ENCODE measurements around the gene CSNK2A2. TPM values are rescaled to one million over a fixed set of nuclear protein-coding genes. Genes with fewer than 3 reads are reported as not detected.

The CSNK2A2 gene
- polyA plus RNA-seq (2013, experiment 1 of 2; ENCODE audit: insufficient read length): 56.4 TPM
- polyA plus RNA-seq (2013, experiment 2 of 2; ENCODE audit: insufficient read length): 55.2 TPM

DNA sequence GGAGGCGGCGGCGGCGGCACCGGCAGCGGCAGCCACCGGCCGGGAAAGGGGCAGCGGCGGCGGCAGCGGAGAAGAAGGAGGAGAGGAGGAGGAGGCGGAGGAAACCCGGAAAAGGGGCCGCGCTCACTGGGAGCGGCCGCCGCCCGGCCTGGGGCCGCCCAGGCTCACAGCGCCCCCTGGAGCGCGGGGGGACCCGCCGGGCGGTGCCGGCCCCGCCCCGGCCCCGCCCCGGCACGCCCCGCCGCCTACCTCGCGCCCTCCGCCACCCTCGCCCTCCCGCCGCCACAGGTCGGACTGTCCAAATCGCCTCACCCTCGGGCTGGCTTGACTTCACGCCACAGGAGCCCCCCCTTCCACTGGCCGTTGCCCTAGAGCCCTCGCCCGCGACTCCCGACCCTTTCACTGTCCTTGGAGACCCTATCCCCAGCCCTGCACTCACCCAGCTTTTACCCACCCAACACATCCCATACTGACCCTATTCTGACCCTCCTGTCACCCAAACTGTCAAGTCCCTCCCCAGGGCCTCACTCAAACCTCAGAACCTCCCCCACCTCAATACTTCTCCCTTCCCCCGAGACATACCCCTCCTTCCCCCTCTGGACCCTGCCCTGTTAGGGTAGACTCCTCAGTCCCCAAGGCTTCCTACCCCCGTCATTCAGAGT is at the start of gene CSNK2A2:
TSS of gene CSNK2A2 (minus strand) at position 85 of the 662 bp plus-strand sequence. CDS start 370 bp downstream, outside the sequence.
- DNase-seq: peak; percentile 71

DNA sequence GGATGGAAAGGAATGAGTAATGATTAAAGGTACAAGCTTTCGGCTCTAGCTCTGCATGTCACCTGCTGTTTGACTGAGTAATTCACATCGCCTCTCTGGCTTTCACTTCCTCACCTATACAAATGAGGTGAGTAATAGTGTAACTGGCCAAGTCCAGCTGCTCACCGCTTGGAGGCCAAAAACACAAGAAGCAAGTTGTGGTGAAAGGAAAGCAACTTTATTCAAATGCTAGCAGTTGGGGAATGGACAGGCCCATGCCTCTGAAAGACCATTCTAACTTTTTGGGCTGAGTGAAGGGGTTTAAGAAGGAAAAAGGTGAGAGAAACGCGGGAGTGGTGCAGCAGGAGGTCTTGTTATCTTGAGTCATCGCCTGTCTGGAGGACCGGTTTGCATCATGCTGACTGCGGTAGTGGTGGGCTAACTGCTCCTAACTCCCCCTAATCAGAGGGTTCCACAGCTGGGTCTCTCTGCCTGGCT is 45.7 kb upstream of the CSNK2A2 start:
- no peak for DNase-seq

DNA sequence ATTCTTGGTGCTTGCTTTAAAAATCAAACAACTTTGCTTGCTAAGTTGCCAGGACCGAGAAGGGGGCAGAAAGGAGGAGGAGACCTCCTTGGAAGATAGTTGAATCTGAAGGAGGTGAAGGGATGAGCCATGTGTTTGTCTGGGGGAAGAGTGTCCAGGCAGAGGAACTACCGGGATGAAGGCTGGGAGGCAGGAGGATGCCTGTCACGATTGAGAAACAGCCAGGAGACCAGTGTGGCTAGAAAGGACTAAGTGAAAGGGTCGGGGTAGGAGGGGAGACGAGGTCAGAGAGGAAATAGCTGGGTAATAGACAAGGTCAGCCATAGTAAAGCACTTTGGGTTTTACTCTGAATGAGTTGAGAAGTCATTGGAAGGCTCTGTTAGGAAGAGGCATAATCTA is 38.9 kb upstream of the CSNK2A2 start:
- DNase-seq: no peak

DNA sequence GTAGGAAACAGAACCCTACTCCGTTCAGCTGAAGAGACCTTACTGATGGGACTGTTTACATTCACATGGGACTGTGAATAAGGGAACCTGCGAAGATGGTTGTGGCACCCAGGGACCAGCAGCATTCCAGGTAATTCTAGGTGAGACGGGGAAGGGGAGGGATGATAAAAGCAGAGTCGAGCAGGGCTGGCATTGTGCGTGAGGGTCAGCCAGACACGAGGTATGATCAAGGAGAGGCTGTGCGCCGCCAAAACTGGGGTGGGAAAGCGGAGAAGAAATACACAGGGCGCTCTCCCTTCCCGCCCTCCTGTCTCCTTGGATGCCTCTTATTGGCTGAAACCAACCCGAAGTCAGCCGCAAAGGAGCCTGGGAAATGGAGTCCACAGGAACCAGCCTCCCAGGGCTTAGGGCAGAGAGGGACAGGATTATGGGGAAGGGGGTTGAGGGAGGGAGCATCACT is 38.4 kb upstream of the CSNK2A2 start:
- DNase-seq: peak; percentile 56

DNA sequence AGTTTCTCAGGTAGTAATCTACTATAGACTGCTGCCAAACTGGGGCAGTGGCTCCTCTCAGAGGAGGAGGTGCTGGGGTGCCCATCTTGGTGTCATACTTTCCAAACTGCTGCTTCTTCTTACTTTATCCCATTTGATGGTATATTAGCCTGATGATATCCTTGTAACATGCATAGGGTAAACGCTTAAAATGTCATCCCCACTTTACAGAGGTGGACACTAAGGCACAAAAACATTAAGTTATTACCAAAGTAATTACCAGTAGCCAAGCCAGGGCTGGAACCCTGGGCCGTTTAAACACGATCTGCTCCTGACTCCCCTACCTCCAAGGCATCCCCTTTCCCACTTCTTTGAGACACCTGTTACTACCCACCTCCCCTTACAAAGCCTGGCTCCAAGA is 37.8 kb upstream of the CSNK2A2 start:
- DNase-seq: no peak

DNA sequence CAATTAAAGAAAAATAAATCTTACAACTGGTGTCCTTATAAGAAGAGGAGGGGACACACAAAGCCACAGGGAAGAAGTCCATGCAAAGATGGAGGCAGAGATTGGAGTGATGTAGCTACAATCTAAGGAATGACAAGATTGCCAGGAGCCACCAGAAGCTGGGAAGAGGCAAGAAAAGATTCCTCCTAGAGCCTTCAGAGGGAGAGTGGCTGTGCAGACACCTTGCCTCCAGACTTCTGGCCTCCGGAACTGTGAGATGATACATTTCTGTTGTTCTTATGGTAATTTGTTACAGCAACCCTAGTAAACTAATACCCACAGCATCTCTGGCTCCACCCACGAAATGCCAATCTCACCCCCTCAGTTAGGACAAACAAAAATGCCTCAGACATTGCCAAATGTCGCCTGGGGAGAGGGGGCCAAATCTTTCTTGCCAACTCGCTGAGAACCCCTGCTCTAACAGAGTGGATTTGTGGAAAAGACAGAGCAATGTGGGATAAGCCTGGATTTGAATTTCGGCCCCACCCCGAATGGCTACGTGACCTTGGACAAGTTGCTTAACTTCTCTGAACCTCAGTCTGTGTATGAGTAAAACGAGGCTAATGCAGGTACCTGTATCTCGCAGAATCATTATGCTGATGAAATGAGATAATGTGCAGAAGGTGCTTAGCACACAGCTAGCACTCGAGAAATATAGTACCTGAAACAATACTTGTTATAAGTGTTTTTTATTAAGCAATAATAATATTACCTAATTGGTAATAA is 37.1 kb upstream of the CSNK2A2 start:
- no peak for DNase-seq

DNA sequence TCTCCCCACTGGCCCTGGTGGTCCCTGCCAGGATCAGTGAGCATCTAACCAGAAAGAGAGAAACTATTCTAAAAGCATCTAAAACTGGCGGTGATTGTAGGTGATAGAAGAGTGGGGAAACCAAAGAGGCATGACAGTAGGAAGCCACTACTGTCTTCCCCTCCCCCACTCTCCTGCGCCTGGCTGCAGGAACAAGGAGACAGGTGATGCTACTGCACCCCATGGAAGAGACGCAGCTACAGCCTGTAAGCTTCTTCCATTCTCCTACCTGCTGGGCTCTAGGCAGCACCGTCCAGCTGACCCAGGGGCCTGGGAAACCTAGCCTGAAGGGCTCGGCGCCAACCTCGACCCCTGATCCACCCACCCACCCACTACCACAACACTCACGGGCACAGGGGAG is 32.4 kb upstream of the CSNK2A2 start:
- DNase-seq: no peak

DNA sequence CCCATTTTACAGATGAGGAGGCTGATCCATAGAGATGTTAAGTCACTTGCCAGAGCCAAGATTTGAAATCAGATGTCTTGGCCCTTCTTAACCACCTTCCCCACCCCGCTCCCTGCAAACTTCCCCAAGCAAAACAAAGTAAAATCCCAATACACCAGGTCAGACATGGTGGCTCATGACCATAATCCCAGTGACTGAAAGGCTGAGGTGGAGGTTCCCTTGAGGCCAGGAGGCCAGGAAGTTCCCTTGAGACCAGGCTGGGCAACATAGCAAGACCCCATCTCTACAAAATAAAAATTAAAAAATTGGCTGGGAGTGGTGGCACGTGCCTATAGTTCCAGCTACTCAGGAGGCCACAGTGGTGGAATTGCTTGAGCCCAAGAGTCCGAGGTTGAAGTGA is 28.9 kb upstream of the CSNK2A2 start:
- DNase-seq: no peak

DNA sequence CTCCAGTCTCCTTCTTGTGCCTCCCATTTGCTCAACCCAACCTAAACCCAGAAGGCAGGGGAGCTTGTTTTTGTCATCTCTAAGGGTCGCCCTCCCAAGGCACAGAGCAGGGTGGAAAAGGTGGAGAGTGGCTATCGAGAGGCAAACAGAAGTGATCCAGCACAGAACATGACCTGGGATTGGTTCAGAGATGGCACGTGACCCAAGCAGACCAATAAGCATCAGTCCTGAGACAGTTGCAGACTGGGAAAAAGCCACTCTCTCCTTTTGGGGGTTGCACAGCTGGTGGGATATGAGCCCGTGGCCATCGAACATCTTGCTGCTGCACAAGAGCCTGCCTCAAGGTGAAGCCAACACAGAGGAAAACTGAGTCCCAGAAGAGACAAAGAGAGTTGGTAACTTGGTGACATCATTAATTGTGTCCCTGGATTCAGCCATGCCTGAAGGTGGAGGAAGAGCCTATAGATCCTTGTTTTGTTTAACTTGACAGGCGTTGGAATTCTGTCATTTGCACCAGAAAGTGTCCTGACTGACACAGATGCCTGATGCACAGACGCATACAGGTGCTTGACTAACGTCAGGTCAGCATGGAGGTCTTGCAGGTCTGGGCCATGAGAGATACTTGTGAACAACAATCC is 28.2 kb upstream of the CSNK2A2 start:
- DNase-seq: no peak

DNA sequence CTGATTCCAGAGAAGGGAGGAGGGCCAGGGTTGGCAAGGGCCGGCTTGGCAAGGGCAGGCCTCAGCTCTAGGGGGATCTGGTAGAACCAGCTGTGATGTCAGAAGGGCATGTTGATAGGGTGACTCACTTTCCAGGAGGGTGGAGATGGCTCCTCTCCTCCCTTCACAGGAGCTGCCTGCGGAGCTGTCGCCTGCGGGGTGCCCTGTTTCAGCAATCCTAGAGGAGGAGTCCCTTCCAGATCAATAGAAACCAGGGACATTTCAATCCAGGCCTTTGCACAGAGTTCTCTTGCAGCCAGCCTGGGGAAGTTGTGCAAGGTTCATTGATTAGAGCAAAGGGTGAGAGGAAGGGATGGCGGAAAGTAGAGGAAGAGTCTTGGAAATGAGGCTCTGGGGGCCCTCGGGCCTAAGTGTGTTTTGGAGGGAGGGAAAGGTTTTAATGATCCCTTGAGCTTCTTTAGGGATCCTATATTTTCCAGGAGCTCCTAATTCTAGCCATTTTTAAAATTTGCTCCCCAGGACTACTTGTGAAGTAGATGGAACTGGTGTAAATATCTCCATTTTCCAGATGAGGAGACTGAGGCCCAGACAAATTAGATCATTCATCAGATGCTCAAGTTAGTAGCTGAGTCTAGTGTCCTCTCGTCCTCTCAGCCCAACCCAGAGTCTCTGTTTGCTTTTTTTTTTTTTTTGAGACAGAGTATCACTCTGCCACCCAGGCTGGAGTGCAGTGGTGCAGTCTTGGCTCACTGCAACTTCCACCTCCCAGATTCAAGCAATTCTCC is 24.8 kb upstream of the CSNK2A2 start:
- DNase-seq: peak; percentile 3

DNA sequence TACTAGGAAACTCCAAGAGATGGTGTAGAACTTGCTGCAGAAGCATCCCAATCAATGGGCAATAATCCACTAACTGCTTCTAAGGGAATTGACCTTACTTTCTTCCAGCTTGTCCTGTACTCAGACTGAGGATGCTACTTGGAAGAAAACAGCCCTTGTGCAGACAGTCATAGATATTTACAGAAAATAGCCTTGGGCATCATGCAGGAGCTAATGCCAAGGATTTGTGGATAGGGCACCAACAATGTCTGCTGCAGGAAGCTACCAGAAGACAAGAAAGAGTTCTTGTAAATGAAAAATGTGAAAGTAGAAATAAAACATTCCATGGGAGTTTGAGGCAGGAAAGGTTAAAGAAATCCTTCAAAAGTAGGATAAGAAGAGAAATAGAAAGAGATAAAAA is 21.5 kb upstream of the CSNK2A2 start:
- DNase-seq: no peak

DNA sequence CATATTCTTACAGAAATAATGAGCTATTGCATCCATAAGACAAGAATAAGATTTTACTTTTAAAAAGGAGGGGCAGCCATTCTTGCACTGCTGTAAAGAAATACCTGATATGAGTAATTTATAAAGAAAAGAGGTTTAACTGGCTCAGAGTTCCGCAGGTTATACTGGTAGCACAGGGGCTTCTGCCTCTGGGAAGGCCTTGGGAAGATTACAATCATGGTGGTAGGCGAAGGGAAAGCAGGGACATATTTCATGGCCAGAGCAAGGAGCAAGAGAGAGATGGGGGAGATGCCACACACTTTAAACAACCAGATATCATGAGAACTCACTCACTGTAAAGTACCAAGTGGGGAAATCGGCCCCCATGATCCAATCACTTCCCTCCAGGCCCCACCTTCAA is 20.9 kb upstream of the CSNK2A2 start:
- no peak for DNase-seq

DNA sequence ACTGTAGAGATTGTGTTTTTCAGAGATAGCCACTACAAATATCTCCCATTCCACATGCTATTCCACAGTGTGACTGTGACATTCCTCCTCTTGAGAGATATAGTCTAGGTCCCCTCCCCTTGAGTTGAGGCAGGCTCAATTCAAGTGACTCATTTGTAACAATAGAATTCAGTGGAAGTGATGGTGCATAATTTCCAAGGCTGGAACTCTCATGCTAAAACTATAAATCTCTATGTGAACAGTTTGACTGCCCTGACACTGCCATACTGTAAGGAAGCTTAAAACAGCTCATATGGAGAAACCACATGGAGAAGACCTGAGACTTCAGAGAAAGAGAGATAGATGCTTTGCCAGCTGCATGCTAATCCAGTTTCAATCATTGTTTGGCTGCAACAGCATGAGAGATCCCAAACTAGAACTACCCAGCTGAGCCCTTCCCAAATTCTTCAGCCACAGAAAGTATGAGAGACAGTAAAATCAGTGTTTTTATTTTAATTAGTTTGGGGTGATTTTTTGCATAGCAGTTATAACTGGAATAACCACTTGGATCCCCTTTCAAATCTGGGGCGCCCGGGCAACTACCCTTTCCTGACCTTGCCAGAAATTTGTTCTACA is 19.5 kb upstream of the CSNK2A2 start:
- DNase-seq: no peak

DNA sequence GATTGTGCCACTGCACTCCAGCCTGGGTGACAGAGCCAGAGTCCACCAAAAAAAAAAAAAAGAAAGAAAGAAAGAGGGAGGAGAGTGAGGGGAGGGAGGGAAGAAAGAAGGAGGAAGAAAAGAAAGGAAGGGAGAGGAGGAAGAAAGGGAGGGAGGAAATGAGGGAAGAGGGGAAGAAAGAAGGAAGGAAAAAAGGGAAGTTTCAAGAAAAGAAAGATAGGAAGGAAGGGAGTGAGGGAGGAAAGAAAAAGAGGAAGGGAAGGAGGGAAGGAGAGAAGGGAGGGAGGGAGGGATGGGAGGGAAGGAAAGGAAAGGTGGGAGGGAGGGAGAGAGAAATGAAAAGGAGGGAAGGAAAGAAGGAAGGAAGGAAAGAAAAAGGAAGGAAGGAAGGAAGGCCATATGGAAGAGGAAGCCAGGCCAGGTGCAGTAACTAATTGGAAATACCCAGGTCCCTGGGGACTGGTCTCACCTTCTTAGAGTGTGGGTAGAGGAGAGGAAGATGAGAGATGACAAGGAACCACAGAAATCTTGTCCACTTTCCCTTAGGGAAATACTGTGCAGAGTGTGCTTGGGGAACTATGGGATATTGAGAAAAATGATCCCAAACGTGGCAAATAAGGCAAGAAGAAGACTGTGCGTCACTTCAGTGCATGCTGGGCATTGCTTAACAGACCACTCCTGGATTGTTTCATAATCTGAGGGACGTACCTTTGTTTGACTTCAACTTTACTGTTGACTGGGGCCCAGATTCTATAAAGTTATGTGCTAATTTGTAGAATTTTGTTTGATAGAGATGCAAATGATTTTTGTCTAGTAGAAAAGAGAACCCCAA is 15.1 kb upstream of the CSNK2A2 start:
- no peak for DNase-seq

DNA sequence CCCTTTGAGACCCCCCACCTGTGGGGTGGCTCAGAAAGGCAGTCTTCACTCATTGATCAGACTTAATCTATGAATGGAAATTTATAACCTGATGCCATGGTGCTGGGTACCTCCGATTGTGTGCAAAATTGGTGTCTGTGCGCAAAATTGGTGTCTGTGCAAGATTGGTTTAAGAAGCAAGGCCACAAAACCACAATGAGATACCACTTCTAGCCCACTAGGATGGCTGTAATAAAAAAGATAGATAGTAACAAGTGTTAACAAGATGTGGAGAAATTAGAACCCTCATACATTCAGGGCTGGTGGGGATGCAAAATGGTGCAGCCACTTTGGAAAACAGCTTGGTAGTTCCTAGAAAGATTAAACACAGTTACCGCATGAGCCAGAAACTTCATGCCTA is 13.9 kb upstream of the CSNK2A2 start:
- DNase-seq: no peak

DNA sequence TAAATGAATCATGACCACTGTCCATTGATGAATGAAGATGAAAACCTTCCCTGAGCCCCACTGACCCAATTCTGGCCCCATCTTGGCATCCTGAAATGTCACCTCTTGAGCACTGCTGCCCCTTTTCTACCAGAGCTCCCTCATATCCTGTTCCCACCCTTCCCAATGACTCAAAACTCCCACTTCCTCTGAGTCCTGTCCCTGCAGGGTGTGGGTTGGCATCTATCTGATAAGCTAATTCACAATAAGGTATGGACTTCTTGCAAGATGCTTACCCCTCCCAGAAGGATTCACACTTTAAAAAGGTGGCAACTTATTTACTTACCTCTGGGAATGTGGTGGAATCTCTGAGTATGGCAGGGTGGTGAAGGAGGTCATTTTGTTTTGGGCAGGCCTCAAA is 13.3 kb upstream of the CSNK2A2 start:
- DNase-seq: no peak

DNA sequence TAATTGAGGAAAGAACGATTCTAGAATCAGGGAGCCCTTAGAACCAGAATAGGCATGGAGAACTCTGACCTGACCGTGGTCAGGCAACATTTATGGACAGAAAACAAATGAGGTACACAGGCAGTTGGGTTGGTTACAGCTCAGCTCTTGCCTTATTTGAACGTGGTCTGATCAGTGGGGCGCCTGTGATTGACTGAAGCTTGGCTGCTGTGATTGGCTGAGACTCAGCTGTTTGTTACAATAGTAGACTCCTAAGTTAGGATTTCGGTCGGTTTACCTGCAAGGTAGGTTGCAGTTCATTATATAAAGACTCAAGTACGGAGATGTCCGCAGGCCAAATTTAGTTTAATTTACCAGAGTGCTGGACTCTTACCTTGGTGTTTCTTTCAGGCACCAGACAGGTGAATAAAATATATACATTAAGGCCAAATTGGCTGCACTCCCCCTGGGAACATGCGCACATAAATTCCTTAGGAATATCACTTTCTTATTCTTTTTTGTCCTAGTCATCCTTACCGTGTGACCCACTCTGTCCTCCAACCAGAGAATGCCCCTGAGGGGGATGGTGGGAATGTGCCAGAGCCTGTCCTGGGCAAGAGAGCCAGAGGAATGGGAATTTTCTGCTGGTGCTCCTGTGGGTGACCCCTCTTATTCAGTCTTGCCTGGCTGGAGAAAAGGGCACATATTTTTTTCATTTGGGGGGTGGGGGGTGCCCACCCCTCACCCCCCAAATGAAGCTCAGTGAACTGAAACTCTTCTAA is 7.5 kb upstream of the CSNK2A2 start:
- DNase-seq: no peak

DNA sequence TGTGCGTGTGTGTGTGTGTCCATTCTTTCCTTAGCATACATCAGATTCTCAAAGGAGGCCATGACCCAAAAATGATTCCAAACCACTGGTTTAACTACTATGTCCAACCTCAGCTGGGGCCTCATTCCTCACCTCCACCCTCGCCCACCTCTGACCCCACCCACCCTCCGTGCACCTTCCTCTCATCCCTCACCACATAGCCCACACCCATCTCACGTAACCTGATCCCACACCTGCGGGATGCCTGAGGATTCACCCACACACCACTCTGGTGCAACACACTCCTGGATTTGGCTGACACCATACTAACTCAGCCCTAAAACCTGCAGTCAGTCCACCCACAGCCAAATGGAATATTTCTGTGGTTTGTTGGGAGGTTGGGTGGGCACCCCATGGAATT is 3.3 kb upstream of the CSNK2A2 start:
- no peak for DNase-seq

DNA sequence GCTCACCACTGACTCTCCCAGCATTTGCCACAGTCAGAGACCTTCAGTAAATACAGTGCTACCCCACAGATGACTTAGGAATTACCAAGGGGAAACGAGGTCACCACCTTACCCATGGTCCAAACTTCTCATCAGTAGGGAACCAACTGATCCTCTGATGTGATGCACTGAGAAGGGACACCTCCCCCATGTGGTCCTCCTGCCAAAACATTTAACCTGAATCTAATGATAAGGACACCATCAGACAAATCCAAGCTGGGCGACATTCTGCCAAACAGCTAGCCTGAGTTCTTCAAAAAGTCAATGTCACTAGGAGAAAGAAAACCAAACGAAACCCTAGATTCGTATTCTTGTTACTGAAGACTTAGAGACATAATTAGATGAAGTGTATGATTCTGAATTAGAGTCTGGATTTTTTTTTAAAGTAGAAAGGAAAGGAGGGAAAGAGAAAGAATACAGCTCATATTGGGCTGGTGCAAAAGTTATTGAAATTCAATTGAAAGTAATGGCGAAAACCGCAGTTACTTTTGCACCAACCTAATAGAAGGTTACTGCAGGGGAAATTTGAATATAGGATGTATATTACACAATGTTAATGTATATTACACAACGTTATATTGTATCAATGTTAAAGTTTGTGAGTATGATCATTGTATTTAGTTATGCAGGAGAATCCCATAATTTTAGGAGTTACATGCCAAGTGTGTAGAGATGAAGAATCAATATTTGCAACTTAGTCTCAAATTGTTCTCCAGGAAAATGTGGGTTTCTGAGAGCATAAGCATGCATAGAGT is 2.3 kb upstream of the CSNK2A2 start:
- DNase-seq: no peak

Data from fibroblast of skin of abdomen (primary cell).